Stomach (tissue), 9 donors: ENCODE results near the gene TMEM74B. TPM values are rescaled to one million over a fixed set of nuclear protein-coding genes. Genes with fewer than 3 reads are reported as not detected.

Experiments
- DNase-seq, 2 donors: peaks; one replicate each; pipeline versions ENCODE4 v3.0.0 to v3.0.0-alpha.2; 2013 to 2019
- H3K27ac ChIP-seq, 5 donors: fragments of 200-600 bp in 4 of 5; sonication (generic) in 4 of 5; one replicate each; pipeline ENCODE4 v1.5.1; 2013 to 2019; ENCODE audit warnings: mild to moderate bottlenecking in 1 of 5, moderate library complexity in 1 of 5
- H3K27me3 ChIP-seq, 3 donors: fragments of 200-600 bp; sonication (generic); one replicate each; pipeline ENCODE4 v1.5.1; 2017 to 2019; ENCODE audit warnings: mixed run types in 1 of 3
- H3K36me3 ChIP-seq, 4 donors: fragments of 200-600 bp; sonication (generic); 1 replicate in 3 of 4; 2 replicates in 1 of 4; pipeline ENCODE4 v1.5.1; 2016 to 2019
- H3K4me1 ChIP-seq, 4 donors: fragments of 200-600 bp; sonication (generic); one replicate each; pipeline ENCODE4 v1.5.1; 2016 to 2019
- H3K4me3 ChIP-seq, 4 donors: fragments of 200-600 bp; sonication (generic) in 3 of 4; one replicate each; pipeline ENCODE4 v1.5.1; 2016 to 2019; ENCODE audit warnings: mild to moderate bottlenecking in 1 of 4
- H3K9me3 ChIP-seq, 4 donors: fragments of 200-600 bp; sonication (generic); one replicate each; pipeline ENCODE4 v1.5.1; 2016 to 2019
- EP300 ChIP-seq: sonication (generic); formaldehyde crosslinking; IDR thresholded peaks from one replicate; pipeline ENCODE4 v1.6.1; 2017; ENCODE audit warnings: antibody characterized with exemption
- POLR2A ChIP-seq, 4 donors: fragments of 450-650 bp; IDR thresholded peaks; one replicate each; pipeline ENCODE4 v1.6.1; 2016; ENCODE audit warnings: antibody characterized with exemption in 4 of 4, control low read depth in 2 of 4, mild to moderate bottlenecking in 1 of 4, moderate library complexity in 1 of 4
- POLR2AphosphoS5 ChIP-seq, 3 donors: sonication (generic); formaldehyde crosslinking; IDR thresholded peaks; one replicate each; pipeline ENCODE4 v1.6.1; 2016; ENCODE audit warnings: antibody characterized with exemption in 3 of 3
- WGBS, 5 donors: extraction: QIAGEN DNeasy Blood & Tissue Kit in 3 of 5; methylation state at CpG; one replicate each; pipeline versions ENCODE4 v1.1.5 to v1.1.7; 2013 to 2018; 5-methylcytosine and 5-hydroxymethylcytosine counted together
- intact Hi-C: fragments of 100-400 bp; cut with DNase I; formaldehyde crosslinking; loops from one replicate; pipeline ENCODE4 v1.15.1; 2023; ENCODE audit warnings: low total_unique reads
- polyA plus RNA-seq, 3 donors: library from polyadenylated mRNA; stranded (reverse); fragments of 200-250 nt; gene quantifications; one replicate each; pipeline ENCODE4 v1.2.3, GENCODE V29; 2013
- total RNA-seq, 5 donors: library from RNA; depleted of rRNA; stranded (reverse); fragments of >200 nt; gene quantifications; one replicate each; pipeline versions ENCODE4 v1.1.0 to v1.2.3, GENCODE V29; 2014 to 2016
- TF ChIP-seq, protein P1 (sequence below), 7 experiments: fragments of 450-650 bp in 4 of 7; fragments of 200-600 bp in 3 of 7; sonication (generic) in 3 of 7; IDR thresholded peaks; one replicate each; pipeline ENCODE4 v1.5.1; 2016 to 2019; ENCODE audit warnings: antibody characterized with exemption in 7 of 7, control low read depth in 2 of 7, mild to moderate bottlenecking in 1 of 7
- donor health status: healthy with polysubstance abuse.
- donor health status: Bipolar disorder and iron deficiency.
- donor health status: healthy.

TMEM74B gene
- total and polyA plus RNA-seq, 8 donors = 0.45 to 72.9 (median 2.2) TPM; not detected in 2

DNA sequence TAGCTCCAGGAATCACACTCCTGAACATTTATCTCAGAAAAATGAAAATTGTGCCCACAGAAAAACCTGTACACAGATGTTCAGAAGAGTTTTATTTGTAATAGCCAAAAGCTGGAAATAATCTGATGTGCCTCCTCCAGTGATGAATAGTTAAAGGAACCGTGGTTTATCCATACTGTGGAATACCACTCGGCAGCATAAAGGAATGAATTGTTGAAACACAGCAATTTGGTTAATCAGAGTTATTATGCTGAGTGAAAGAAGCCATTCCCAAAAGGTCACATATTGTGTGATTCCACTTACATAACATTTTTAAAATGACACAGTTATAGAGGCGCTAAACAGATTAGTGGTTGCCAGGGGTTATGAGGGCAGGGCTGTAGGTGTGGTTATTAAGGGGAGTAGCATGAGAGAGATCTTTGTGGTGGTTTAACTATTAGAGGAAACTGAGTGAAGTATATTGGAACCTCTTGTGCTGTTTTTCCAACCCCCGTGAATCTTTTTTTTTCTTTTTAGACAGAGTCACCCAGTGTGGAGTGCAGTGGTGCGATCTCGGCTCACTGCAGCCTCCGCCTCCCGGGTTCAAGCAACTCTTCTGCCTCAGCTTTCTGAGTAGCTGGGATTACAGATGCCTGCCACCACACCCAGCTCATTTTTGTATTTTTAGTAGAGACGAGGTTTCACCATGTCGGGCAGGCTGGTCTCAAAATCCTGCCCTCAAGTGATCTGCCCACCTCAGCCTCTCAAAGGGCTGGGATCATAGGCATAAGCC lies 40.2 kb downstream of the TMEM74B start:
- Histone ChIP-seq H3K4me3 (no peak overlapping the region), H3K27me3 (no peaks in the 10 kb centered on the region), H3K4me1 (peaks cover 0 to 9% (median 0%) of the 10 kb centered on the region in 4 donors), H3K36me3 (peaks cover 18 to 87% (median 83%) of the 10 kb centered on the region in 4 donors), H3K27ac (no peak overlapping the region), H3K9me3 (no peaks in the 10 kb centered on the region)
- intact Hi-C loops = no loop called here
- WGBS, 5 donors = 79 to 86% (median 84%) methylated on average over 10 of the region's 10 CpGs
- TF ChIP-seq POLR2AphosphoS5 (IDR thresholded peaks at IDR 0.05) = no peak
- TF ChIP-seq POLR2A (IDR thresholded peaks at IDR 0.05) = no peak
- TF ChIP-seq, protein P1, sequence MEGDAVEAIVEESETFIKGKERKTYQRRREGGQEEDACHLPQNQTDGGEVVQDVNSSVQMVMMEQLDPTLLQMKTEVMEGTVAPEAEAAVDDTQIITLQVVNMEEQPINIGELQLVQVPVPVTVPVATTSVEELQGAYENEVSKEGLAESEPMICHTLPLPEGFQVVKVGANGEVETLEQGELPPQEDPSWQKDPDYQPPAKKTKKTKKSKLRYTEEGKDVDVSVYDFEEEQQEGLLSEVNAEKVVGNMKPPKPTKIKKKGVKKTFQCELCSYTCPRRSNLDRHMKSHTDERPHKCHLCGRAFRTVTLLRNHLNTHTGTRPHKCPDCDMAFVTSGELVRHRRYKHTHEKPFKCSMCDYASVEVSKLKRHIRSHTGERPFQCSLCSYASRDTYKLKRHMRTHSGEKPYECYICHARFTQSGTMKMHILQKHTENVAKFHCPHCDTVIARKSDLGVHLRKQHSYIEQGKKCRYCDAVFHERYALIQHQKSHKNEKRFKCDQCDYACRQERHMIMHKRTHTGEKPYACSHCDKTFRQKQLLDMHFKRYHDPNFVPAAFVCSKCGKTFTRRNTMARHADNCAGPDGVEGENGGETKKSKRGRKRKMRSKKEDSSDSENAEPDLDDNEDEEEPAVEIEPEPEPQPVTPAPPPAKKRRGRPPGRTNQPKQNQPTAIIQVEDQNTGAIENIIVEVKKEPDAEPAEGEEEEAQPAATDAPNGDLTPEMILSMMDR (IDR thresholded peaks at IDR 0.05) = no peak
- TF ChIP-seq EP300 = no peak
- no peak for DNase-seq

DNA sequence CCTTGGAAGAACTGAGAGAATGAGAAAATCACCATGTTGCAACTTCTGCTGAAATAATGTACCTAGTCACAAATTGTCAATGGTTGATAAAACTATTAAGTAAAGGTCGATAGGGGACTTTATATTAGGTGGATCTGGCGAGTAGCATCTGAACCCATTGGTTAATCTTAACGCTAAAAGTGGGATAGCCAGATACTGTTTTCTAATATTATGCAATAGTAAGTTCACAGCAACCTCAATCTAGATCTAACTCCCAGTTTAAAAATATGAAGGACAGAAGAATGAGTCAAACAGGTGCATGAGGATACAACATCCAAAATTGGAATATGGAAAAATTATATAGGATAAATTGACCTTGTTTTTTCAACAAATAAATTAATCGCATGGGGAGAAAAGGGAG lies 47.5 kb downstream of the TMEM74B start:
- Histone ChIP-seq H3K27me3 (no peaks in the 10 kb centered on the region), H3K9me3 (no peaks in the 10 kb centered on the region), H3K4me3 (no peak overlapping the region), H3K36me3 (peaks cover 40 to 91% (median 89%) of the 10 kb centered on the region in 4 donors), H3K4me1 (no peaks in the 10 kb centered on the region), H3K27ac (no peak overlapping the region)
- WGBS, 5 donors = 72 to 86% (median 84%) methylated on average over 4 of the region's 4 CpGs
- TF ChIP-seq EP300 (no peak), POLR2AphosphoS5 (IDR thresholded peaks at IDR 0.05) (no peak), POLR2A (IDR thresholded peaks at IDR 0.05) (no peak)
- TF ChIP-seq, protein P1 (IDR thresholded peaks at IDR 0.05) = no peak
- DNase-seq = no peak
- intact Hi-C loops = no loop called here

DNA sequence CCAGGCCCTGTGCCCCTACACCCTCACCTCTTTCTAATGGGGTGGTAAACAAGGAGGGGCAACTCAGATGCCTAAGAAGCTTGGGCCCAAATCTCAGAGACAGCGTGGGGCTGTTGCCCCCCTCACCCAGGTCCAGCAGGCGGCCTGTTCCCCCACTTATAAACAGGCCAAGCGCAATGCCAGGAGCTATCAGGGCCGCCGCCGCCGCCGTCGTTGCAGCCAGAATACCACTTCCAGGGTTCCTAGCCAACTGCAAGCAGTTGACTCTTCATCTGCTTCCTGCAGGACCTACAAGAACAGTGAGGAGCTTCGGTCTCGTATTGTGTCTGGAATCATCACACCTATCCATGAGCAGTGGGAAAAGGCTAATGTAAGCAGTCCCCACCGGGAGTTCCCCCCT lies 49.9 kb downstream of the TMEM74B start:
- DNase-seq = no peak
- intact Hi-C loops = no loop called here
- no peaks in the 10 kb centered on the region for H3K9me3 ChIP-seq
- no peak overlapping the region for H3K4me3 ChIP-seq
- H3K36me3 ChIP-seq = peaks cover 55 to 91% (median 90%) of the 10 kb centered on the region in 4 donors
- H3K4me1 ChIP-seq = peaks cover 0 to 11% (median 0%) of the 10 kb centered on the region in 4 donors
- no peaks in the 10 kb centered on the region for H3K27me3 ChIP-seq
- TF ChIP-seq POLR2AphosphoS5 (IDR thresholded peaks at IDR 0.05) (no peak), EP300 (no peak), POLR2A (IDR thresholded peaks at IDR 0.05) (no peak)
- TF ChIP-seq, protein P1 (IDR thresholded peaks at IDR 0.05) = no peak
- no peak overlapping the region for H3K27ac ChIP-seq
- 93 to 99% (median 98%) methylated on average over 12 of the region's 12 CpGs for WGBS, 5 donors

DNA sequence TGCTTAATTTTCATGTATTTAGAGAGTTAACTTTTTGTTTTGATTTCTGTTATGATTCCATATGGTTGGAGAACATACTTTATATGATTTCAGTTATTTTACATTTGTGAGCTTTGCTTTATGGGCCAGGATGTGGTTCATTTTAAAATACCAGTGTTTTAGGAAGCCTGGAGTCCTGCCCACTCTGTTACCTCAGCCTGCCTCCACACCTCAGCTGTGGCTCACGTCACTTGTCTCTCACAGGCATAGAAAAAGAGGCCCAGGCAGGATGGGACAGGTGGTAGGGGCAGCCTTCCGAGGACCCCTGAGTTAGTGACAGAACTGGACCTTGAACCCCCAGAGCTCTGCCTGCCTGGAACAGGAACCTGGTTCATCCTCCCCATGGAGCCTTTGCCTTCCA lies 50.4 kb downstream of the TMEM74B start:
- DNase-seq = no peak
- WGBS, 5 donors = 68 to 93% (median 89%) methylated on average over 1 to 2 of the region's 2 CpGs
- H3K36me3 ChIP-seq = peaks cover 60 to 91% (median 91%) of the 10 kb centered on the region in 4 donors
- no peak overlapping the region for H3K27ac ChIP-seq
- H3K4me3 ChIP-seq = no peak overlapping the region
- H3K9me3 ChIP-seq = no peaks in the 10 kb centered on the region
- H3K4me1 ChIP-seq = peaks cover 0 to 11% (median 0%) of the 10 kb centered on the region in 4 donors
- TF ChIP-seq EP300 (no peak), POLR2A (IDR thresholded peaks at IDR 0.05) (no peak), POLR2AphosphoS5 (IDR thresholded peaks at IDR 0.05) (no peak)
- TF ChIP-seq, protein P1 (IDR thresholded peaks at IDR 0.05) = no peak
- no peaks in the 10 kb centered on the region for H3K27me3 ChIP-seq
- intact Hi-C loops = no loop called here
